Loucy (cell line): ENCODE data around the gene LINGO1.

Experiments used
- EZH2phosphoT487 ChIP-seq: fragments of 200-600 bp; IDR thresholded peaks from 2 replicates; pipeline ENCODE4 v1.6.1; 2018; ENCODE audit warnings: antibody characterized with exemption, mild to moderate bottlenecking, moderate library complexity, borderline replicate concordance
- TF ChIP-seq, protein P1 (sequence below): fragments of 200-600 bp; sonication (generic); conservative IDR thresholded peaks from 2 replicates; pipeline ENCODE4 v1.5.1; 2014; ENCODE audit warnings: mild to moderate bottlenecking, antibody characterized with exemption, low read length

DNA sequence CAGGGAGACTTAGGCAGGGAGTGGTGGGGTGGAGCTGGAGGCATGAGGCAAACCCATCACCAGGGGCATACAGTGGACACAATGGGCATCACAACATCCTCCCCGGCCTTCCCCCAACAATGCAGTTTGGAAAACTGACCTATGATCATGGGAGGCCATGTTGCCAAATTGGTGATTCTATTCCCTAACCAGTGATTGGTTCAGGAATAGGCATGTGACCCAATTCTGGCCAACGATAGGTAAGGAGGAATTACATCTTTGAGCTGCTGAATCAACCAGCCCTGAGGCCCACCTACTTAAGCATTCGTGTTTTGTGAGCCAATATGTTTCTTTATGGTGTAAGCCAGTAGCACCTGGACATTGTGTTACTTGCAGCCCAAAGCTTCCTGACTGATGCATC, 40.0 kb downstream of the LINGO1 start:
- TF ChIP-seq, protein P1, sequence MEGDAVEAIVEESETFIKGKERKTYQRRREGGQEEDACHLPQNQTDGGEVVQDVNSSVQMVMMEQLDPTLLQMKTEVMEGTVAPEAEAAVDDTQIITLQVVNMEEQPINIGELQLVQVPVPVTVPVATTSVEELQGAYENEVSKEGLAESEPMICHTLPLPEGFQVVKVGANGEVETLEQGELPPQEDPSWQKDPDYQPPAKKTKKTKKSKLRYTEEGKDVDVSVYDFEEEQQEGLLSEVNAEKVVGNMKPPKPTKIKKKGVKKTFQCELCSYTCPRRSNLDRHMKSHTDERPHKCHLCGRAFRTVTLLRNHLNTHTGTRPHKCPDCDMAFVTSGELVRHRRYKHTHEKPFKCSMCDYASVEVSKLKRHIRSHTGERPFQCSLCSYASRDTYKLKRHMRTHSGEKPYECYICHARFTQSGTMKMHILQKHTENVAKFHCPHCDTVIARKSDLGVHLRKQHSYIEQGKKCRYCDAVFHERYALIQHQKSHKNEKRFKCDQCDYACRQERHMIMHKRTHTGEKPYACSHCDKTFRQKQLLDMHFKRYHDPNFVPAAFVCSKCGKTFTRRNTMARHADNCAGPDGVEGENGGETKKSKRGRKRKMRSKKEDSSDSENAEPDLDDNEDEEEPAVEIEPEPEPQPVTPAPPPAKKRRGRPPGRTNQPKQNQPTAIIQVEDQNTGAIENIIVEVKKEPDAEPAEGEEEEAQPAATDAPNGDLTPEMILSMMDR = no peak
- no peak for TF ChIP-seq EZH2phosphoT487
